Measurements from ENCODE around the gene OSBPL8. TPM values are rescaled to one million over a fixed set of nuclear protein-coding genes. Genes with fewer than 3 reads are reported as not detected.
"Not testable (repeated sequence)": the region's sequence is repeated elsewhere in the genome, so short reads cannot be mapped to it uniquely, and the experiment has no call there.

Gene OSBPL8
- total RNA-seq, 1 donor from 2014 or later, result 150 TPM

DNA sequence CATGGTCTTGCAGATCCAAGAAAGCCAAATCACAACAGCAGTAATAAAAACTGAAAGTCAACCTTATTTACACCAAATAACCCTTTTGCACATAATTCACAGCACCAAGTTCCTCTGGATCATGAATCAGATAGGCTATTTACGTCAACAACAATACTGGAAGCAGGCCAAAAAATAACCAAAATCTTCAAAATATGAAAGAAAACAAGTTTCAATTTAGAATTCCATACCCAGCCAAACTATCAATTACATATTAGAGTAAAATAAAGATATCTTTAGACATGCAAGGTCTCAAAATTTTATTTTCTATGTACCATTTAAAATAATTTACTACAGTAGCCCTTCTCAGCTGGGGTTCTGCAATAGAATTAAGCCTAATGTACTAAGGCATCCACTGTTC lies 134.6 kb downstream of the OSBPL8 start:
- DNase-seq (ENCODE audit: low spot score in 2 of 2), result no peak
- no peak for FAIRE-seq

DNA sequence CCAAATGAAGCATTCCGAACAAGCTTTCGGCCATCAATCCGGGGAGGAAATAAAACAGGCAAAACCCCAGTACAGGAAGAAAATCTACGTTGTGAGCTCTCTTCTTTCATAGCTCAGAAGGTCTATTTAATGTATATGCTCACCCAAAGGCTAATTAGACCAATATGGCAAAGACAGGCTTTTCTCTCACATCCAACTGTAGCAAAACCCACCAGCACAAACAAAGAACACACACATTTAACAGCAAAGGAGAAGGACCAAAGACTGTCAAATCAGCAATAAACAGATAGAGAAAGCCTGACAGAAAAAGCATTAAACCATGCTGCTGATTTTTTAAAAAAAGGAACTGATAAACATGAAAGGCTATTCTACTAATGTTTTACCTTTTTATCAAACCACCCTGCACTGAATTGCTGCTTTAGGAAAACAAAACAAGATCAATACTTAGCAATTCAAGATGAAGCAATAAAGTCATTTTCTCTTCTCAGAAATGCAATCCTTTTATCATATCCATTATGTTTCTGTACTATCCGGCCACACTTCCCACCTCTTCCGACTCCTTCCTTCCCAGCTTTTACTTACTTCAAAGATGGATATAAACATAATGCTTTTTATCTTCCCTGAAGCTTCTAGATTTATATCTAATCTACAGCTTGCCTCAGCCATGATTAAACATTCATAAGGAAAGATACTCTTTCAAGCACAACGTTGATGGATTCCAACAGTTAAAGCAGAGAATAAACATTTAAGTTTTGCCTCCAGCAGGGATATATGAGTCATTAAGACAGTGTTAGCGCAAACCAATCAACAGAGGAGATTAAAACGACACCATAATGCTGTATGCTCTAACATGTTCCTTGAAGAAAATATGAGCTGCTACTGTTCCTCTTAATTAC lies 136.8 kb downstream of the OSBPL8 start:
- no peak for DNase-seq (ENCODE audit: low spot score in 2 of 2)
- no peak for FAIRE-seq

DNA sequence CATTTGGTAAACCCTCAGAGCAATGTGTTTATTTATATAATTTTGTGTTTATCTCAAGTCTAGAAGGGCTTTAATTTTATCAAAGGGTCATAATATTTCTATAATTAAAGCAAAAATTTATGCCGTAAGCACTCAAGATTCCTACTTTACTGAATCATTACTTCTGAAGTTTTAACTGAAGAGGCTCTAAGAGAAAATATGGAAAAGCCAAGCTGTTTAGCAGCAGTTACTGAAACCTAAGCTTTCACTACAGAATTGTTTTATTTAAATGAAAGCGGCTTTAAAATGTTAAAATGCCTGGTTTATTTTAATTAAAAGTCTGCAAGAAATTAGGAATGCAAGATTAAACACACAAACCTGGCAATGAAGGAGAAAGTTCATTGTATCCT lies 137.4 kb downstream of the OSBPL8 start:
- FAIRE-seq (no peak), DNase-seq (ENCODE audit: low spot score in 2 of 2) (no peak)

DNA sequence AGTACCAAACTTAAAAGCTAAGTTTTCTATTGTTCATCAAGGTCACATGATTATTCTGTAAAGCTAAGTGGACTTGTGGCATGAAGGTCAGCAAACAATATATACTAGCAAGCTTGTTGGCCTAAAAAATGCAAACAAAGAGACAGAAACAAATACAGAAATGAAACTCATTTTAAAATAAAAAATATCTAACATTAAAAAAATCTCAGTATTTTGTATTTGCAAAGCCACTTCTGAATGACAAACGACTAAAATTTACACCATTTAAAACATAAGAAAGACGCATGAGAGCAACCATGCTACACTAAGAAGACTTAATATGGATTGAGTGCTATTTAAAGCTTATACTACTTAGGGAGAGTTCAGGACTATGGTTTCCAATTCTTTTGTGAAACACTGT lies 138.5 kb downstream of the OSBPL8 start:
- no peak for FAIRE-seq
- no peak for DNase-seq (ENCODE audit: low spot score in 2 of 2)

DNA sequence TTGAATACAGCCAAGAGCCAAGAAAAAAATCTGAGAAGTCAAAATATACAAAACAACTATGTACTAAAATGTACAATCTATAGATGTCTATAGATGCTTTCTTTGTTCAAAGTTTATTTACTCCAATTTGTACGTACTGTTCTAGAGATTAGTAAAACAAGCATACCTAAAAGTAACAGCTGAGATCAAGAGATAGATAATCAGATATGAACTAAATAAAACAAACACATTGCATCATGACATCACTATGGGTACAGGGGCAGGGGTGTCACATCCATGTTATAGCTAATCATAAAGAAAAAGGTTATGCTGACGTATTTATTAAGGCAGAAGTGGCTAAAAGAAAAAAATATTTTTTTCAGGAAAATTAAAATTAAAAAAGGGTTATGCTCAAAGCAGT lies 139.3 kb downstream of the OSBPL8 start:
- FAIRE-seq, result no peak

DNA sequence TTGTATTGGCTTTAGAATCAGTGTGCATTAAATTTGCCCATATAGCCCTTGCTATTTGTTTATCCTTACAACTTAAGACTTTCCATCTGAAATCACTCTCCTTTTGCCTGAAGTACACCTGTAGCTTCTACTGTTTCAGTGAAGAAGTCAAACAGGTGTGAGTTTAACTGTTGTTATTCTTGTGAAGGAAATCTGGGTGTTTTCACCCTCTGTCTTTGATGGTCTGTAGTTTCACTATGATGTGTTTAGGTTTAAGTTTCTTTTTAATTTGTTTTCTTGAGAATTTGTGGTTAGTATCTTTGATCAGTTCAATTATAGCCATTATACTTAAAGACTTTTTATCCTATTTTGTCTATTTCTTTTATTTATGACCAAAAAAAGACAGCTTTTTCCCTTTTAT lies 142.5 kb downstream of the OSBPL8 start:
- FAIRE-seq (peak; percentile 19), DNase-seq (ENCODE audit: low spot score in 2 of 2) (no peak)

More for the DNA sequence above, 139.3 kb downstream of the OSBPL8 start:
- DNase-seq (ENCODE audit: low spot score in 2 of 2), result no peak

DNA sequence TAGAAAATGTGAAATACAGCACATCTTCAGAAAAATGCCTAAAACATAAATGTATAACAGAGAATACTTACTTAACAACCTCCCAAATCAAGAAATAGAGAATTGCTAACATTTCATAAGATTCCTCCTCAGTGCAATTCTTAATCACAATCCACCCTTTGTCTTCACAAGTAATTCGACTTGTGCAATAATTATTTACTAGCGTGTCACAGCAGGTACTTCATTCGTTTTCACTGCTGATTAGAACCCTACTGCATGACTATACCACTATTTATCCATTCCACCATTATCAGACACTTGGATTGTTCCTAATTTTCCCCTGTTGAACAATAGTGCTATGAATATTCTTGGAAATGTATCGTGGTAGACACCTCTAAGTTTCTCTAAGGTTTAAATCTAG lies 146.4 kb downstream of the OSBPL8 start:
- no peak for DNase-seq (ENCODE audit: low spot score in 2 of 2)
- no peak for FAIRE-seq

DNA sequence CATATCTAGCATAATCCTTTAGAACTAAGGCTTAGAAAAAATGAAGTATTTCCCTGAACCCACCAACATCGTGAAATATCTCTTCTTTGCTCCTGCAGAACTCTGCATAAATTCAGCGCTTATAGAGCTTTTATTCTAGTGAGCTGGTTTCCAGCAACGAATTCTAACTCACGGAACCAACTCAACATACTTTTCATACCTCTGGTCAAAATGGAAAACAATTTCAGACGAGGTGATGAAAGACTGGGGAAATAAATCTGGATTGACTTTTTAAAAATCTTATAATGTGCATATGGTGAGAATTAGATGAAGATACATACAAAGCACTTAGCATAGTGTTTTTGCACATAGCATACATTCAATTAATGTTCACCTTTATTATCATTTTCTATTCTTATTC lies 148.8 kb downstream of the OSBPL8 start:
- no peak for FAIRE-seq

DNA sequence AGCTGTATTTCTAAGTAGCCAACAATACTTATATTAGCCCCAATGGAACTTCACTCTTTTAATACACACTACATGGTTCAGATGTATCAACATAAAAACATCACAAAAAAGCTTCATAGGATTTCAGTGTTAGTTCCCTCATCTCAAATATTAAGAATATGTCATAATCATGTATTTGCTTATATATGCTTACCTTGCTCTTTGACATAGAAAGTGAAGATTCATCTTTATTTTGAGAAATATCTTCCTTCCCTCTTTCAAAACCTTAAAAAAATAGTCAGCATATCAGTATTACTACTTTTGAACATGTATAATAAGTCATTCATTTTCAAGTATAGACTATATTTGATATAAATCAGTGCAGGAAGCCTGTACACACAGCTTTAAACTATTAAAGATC lies 149.2 kb downstream of the OSBPL8 start:
- FAIRE-seq (no peak), DNase-seq (ENCODE audit: low spot score in 2 of 2) (no peak)

More for the DNA sequence above, 148.8 kb downstream of the OSBPL8 start:
- no peak for DNase-seq (ENCODE audit: low spot score in 2 of 2)

DNA sequence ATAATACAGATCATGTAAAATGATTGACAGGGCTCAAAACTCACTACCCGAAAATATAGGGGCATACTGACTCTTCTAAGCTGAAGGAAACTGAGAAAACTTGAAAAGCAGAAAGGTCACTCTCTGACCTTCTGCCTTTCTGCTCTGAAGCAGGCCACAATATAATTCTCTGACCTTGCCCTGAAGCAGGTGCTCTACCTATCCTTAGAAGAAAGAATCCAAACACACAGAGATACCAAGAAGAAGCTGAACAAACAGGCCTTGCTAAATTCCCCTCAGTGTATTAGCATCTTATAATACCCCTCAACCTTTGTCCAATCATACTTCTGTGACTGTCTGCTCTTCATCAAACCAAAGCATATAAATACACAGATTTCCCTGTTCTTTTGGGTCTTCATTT lies 150.5 kb downstream of the OSBPL8 start:
- DNase-seq (ENCODE audit: low spot score in 2 of 2) (no peak), FAIRE-seq (no peak)

DNA sequence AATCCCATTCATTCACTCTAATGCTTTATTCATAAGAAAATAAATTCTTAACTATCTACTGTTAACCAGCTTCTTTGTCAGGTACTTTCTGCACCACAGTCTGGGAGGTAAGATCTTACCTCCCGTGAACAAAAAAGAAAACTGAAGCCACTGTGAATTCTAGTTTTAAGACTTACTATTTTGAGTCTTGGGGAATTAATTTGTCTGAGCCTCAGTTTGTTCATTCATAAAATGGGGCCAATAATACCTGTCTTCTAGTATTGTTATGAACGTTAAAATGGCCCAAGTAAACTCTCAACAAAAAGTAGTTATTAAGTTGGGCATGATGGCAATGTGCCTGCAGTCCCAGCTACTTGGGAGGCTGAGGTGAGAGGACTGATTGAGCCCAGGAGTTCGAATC lies 151.9 kb downstream of the OSBPL8 start:
- FAIRE-seq (no peak), DNase-seq (ENCODE audit: low spot score in 2 of 2) (no peak)

DNA sequence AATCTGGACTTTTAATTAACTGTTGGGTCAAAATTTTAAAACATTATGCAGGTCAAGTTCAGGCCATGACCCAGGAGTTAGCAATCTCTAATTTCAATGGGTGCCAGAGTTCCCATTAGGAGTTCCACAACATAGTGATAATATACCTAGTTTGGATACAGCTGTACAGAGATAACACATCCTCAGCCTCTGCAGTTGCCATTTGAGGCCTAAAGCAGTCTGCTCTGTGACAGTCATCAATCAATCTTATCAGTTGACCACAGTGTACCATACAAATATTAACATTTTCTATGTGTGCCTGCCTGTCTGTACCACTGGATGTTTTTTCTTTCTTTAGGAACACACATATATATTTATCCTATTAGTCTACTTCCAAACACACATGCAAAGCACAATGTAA lies 157.3 kb downstream of the OSBPL8 start:
- DNase-seq (ENCODE audit: low spot score in 2 of 2) (no peak), FAIRE-seq (no peak)

DNA sequence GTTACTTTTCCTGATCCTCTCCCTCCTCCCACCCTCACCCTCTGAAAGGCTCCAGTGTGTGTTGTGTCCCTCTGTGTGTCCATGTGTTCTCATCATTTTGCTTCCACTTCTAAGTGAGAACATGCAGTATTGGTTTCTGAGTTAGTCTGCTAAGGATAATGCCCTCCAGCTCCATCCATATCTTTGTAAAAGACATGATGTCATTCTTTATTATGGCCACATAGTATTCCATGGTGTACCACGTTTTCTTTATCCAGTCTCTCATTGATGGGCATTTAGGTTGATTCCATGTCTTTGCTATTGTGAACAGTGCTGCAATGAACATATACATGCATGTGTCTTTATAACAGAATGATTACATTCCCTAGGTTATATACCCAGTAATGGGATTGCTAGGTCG lies 159.4 kb downstream of the OSBPL8 start:
- DNase-seq (ENCODE audit: low spot score in 2 of 2) (no peak), FAIRE-seq (no peak)

DNA sequence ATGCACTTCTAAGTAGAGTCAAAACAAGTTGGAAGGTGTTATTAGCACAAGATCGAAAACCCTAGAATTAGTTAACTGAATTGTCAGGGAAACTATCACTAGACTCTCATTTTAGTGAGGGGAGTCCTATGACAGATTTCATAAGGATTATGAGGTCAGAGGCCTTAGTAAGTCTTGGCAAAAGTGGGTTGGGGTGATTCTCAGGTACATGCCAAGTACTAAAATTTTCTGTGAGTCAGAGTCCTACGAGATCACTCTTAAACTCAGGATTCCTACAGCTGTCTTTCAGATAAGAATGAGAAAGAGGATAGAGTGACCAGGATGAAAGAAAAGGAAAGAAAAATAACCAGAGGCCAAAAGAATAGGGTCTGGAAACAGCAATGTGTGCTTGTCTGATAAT lies 160.5 kb downstream of the OSBPL8 start:
- DNase-seq (ENCODE audit: low spot score in 2 of 2) (no peak), FAIRE-seq (no peak)

DNA sequence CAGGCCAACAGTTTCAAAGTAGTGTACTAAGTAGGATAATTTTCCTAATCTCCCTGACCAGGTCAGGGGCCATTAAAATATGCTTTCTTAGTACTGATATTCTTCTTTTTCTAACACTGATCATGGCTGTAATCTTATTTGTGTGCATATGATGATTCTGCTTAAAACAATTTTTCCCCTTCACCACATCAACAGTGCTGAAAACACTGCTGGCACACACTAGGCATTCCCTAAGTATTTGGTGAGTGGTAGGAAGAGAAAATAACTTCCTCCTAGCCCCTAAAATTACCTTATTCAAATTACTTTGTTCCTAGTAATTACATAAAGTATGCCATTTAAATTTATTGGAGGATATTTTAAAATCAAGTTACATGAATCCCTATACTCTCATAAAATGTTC lies 161.5 kb downstream of the OSBPL8 start:
- DNase-seq (ENCODE audit: low spot score in 2 of 2), result no peak
- no peak for FAIRE-seq

DNA sequence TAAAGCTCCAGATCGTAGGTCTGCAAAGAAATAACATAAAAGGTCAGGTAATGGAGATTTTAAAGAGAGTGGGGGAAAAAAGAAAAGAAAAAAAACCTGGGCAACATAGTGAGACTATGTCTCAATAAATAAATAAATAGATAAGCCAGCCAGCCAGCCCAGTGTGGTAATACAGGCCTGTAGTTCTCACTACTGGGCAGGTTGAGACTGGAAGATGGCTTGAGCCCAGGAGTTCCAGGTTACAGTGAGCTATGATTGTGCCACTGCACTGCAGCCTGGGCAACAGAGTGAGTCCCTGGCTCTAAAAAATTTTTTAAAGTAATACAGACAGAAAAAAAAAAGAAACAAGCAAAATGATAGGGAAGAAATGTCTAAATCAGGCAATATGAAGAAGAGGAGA lies 168.1 kb downstream of the OSBPL8 start:
- FAIRE-seq (no peak), DNase-seq (ENCODE audit: low spot score in 2 of 2) (no peak)

DNA sequence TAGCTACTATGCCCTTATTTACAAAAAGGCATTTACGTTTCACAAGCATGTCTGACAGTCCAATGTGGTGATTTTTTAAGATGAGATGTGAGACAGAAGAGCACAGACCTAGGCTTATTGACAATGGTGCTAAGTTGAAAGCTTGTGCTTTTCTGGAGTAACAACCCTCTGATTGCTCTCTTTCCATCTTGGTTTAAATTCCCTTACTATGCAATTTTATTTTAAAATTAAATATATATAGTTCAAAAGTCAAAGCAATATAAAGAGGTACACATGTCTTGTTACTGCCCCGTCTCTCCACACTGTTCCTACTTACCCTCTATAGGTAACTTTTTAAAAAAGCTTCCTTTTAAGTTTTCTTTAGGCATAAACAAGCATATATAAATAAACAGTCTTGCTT lies 172.0 kb downstream of the OSBPL8 start:
- no peak for FAIRE-seq
- DNase-seq (ENCODE audit: low spot score in 2 of 2), result no peak

DNA sequence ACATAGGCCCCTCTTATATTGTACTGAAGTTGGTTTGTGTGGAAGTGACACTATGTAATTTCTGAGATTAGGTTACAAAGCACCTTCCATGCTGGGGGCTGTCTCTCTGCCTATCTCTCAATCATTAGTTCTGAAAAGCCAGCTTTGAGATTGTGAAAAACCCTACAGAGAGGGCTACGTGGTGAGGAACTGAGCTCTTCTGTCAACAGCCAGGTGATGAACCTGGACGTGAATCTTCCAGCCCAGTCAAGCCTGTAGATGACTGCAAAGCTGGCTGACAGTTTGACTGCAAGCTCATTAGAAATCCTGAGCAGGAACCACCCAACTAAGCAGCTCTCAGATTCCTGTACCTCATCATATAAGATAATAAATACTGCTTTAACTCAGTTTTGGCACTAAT lies 175.0 kb downstream of the OSBPL8 start:
- FAIRE-seq, result no peak
- no peak for DNase-seq (ENCODE audit: low spot score in 2 of 2)

DNA sequence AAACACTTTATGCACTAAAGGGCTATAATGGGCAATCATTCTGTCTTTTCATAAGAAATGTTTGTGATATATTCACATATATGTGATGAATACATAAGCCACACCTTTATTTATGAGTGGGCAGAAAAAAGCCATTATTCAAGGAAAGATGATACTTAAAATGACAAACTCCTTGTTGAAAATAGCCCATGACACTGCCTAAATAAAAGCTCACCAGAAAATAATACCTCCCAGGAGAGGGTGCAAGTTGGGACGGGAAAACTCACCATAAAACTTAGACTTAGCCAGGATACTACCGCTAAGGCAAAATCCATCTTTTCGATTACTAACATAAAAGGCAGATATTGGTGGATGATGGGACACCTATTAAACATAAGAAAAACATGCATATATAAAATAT lies 175.6 kb downstream of the OSBPL8 start:
- DNase-seq (ENCODE audit: low spot score in 2 of 2), result no peak
- peak; percentile 39 for FAIRE-seq

DNA sequence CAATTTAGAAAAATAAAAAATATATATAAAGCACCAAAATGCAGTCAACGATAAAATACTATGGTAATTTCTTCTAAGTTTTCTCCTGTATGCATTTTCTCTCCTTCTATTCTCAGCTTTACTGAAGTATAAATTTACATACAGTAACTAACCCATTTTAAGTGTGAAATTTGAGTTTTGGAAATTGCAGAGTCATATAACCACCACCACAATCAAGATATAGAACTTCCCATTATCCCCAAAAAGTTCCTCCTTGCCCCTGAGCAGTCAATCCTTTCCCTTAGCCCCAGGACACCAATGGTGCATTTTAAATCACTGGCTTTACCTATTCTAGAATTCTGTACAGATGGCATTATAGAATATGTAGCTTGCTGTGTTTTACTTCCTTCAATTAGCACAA lies 180.3 kb downstream of the OSBPL8 start:
- FAIRE-seq, result no peak
- no peak for DNase-seq (ENCODE audit: low spot score in 2 of 2)

DNA sequence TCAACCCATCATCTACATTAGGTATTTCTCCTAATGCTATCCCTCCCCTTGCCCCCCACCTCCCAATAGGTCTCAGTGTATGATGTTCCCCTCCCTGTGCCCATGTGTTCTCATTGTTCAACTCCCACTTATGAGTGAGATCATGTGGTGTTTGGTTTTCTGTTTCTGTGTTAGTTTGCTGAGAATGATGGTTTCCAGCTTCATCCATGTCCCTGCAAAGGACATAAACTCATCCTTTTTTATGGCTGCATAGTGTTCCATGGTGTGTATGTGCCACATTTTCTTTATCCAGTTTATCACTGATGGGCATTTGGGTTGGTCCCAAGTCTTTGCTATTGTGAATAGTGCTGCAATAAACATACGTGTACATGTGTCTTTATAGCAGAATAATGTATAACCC lies 182.7 kb downstream of the OSBPL8 start:
- FAIRE-seq; DNase-seq (ENCODE audit: low spot score in 2 of 2): not testable (repeated sequence)

DNA sequence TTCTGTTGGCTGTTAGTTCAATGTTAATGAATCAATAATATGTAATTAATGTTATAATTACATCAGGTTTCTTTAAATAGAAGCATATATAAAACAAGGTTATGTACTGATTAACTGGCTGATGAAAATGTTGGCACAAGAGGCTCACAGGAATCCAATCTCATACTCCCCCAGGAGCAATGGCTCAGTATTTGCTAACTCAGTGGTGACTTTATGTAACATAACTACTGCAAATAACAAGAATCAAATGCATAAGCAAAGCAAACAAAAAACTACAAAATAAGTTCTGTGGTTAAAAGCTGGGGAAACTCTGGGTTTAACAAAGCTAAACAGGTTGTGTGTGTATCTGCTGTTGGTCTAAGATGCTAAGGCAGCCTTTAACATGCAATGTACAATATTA lies 183.6 kb downstream of the OSBPL8 start:
- DNase-seq (ENCODE audit: low spot score in 2 of 2) (no peak), FAIRE-seq (no peak)

DNA sequence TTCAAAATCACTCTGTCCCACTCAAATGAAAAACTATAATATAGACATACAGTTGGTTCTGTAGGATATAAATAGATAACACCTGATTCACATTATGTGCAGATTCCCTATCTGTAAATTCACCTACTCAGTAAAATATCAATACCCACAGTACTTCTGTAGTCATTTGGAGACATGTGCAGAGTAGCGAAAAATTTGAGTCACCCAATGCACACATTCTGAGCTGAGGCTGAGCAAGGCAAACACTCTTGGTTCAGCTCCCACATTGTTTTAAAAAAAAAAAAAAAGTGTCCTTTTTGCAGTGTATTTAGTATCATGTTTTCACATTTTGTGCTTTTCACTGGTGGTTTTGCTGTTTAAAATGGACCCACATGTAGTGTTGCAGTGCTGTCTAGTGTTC lies 184.1 kb downstream of the OSBPL8 start:
- FAIRE-seq, result no peak
- DNase-seq (ENCODE audit: low spot score in 2 of 2), result no peak
